Activated B cell treated with CpG ODN at 0.5 μM for 24 hours (primary cell): ENCODE results near the gene MRM3. TPM values are rescaled to one million over a fixed set of nuclear protein-coding genes. Genes with fewer than 3 reads are reported as not detected.

ENCODE experiments used
- ATAC-seq: fragments of 200-7000 bp; cut with Tn5 transposase; one replicate; pipeline ENCODE4 v1.10.0; 2021; ENCODE audit warnings: low read depth, mild to moderate bottlenecking, moderate library complexity
- CTCF ChIA-PET: fragments of 350-600 bp; sonication (Branson Sonifier 250); formaldehyde crosslinking; loops from one replicate; lab custom pipeline; 2021; ENCODE audit warnings: antibody characterized with exemption; lab: Charles Lee
- POLR2A ChIA-PET: fragments of 350-600 bp; sonication (Branson Sonifier 250); formaldehyde crosslinking; loops from one replicate; lab custom pipeline; 2021; ENCODE audit warnings: antibody characterized with exemption; lab: Charles Lee
- DNase-seq: peaks from one replicate; pipeline ENCODE4 v3.0.0; 2022
- H3K27ac Mint-ChIP-seq: one replicate; pipeline ENCODE4 v1.8.0; 2020; ENCODE audit warnings: mixed read lengths
- H3K27me3 Mint-ChIP-seq: one replicate; pipeline ENCODE4 v1.8.0; 2021; ENCODE audit warnings: mixed read lengths
- H3K36me3 Mint-ChIP-seq: one replicate; pipeline ENCODE4 v1.8.0; 2021; ENCODE audit warnings: low read depth, mixed read lengths
- H3K4me1 Mint-ChIP-seq: one replicate; pipeline ENCODE4 v1.8.0; 2021; ENCODE audit warnings: mixed read lengths
- H3K4me3 Mint-ChIP-seq: one replicate; pipeline ENCODE4 v1.8.0; 2020; ENCODE audit warnings: mild to moderate bottlenecking, mixed read lengths
- H3K9me3 Mint-ChIP-seq: one replicate; pipeline ENCODE4 v1.8.0; 2020; ENCODE audit warnings: mixed read lengths
- intact Hi-C: fragments of 100-400 bp; cut with micrococcal nuclease; formaldehyde crosslinking; loops from one replicate; pipeline ENCODE4 v1.15.1; 2024
- total RNA-seq: library from RNA; stranded (reverse); gene quantifications from 2 replicates; pipeline ENCODE4 v1.2.3, GENCODE V29; 2022
- TF ChIP-seq, protein P1 (sequence below): fragments of 200-600 bp; IDR thresholded peaks from one replicate; pipeline ENCODE4 v1.8.0; 2022; ENCODE audit warnings: antibody characterized with exemption, mild to moderate bottlenecking

The MRM3 gene
- total RNA-seq, 1 donor from 2014 or later, result 26.3 TPM

- Mint-ChIP-seq H3K4me3 (no peak overlapping the region), H3K27ac (no peak overlapping the region)
Measured at GRCh38 chr17:798246-798645, 16.1 kb downstream of the MRM3 start.

DNA sequence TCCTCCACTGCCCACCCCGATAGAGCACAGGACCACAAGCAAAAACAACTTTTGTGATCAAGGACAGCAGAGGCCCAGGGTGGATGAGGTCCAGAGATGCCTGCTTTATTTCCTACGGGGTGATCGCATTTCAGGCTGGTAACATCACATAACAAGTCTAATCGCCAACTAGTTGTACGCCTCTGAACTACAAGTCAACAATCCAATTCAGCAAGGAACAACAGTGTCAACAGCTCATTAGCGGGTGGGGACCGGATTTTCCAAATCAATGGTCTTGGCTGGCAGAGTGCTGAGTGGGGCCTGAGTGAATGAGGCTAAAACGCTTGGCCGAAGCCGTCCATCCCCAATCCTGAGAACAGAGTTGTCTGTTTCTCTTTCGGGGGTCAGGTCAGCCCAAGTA lies 17.1 kb downstream of the MRM3 start:
- ATAC-seq, result no peak
- no peak overlapping the region for H3K27ac Mint-ChIP-seq
- no peak overlapping the region for H3K4me3 Mint-ChIP-seq
- H3K9me3 Mint-ChIP-seq, result no peaks in the 10 kb centered on the region
- TF ChIP-seq, protein P1, sequence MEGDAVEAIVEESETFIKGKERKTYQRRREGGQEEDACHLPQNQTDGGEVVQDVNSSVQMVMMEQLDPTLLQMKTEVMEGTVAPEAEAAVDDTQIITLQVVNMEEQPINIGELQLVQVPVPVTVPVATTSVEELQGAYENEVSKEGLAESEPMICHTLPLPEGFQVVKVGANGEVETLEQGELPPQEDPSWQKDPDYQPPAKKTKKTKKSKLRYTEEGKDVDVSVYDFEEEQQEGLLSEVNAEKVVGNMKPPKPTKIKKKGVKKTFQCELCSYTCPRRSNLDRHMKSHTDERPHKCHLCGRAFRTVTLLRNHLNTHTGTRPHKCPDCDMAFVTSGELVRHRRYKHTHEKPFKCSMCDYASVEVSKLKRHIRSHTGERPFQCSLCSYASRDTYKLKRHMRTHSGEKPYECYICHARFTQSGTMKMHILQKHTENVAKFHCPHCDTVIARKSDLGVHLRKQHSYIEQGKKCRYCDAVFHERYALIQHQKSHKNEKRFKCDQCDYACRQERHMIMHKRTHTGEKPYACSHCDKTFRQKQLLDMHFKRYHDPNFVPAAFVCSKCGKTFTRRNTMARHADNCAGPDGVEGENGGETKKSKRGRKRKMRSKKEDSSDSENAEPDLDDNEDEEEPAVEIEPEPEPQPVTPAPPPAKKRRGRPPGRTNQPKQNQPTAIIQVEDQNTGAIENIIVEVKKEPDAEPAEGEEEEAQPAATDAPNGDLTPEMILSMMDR, result no peak
- H3K4me1 Mint-ChIP-seq, result peaks cover 7% of the 10 kb centered on the region
- ChIA-PET CTCF (no interaction called here), POLR2A (no interaction called here)
- no peaks in the 10 kb centered on the region for H3K27me3 Mint-ChIP-seq
- H3K36me3 Mint-ChIP-seq, result peaks cover 2% of the 10 kb centered on the region
- intact Hi-C loops, result no loop called here
- DNase-seq, result no peak

More at GRCh38 chr17:798246-798645, 16.1 kb downstream of the MRM3 start:
- Mint-ChIP-seq H3K27me3 (no peaks in the 10 kb centered on the region), H3K9me3 (no peaks in the 10 kb centered on the region), H3K4me1 (peaks cover 7% of the 10 kb centered on the region), H3K36me3 (peaks cover 5% of the 10 kb centered on the region)
- TF ChIP-seq, protein P1, result no peak
- POLR2A ChIA-PET, result no interaction called here
- DNase-seq, result no peak
- ATAC-seq, result no peak
- intact Hi-C loops, result no loop called here
- CTCF ChIA-PET, result no interaction called here

GRCh38 chr17:800446-801242 lies 18.5 kb downstream of the MRM3 start:
- POLR2A ChIA-PET, result no interaction called here
- intact Hi-C loops, result no loop called here
- DNase-seq, result no peak
- TF ChIP-seq, protein P1, result no peak
- ATAC-seq, result no peak
- Mint-ChIP-seq H3K4me1 (no peaks in the 10 kb centered on the region), H3K4me3 (no peak overlapping the region), H3K27ac (no peak overlapping the region), H3K27me3 (no peaks in the 10 kb centered on the region), H3K9me3 (no peaks in the 10 kb centered on the region), H3K36me3 (no peaks in the 10 kb centered on the region)
- CTCF ChIA-PET, result no interaction called here

GRCh38 chr17:801660-802059 lies 19.5 kb downstream of the MRM3 start:
- CTCF ChIA-PET, result no interaction called here
- Mint-ChIP-seq H3K9me3 (no peaks in the 10 kb centered on the region), H3K27ac (no peak overlapping the region), H3K36me3 (no peaks in the 10 kb centered on the region), H3K4me3 (no peak overlapping the region), H3K27me3 (no peaks in the 10 kb centered on the region), H3K4me1 (no peaks in the 10 kb centered on the region)
- ATAC-seq (no peak), DNase-seq (no peak)
- intact Hi-C loops, result no loop called here
- POLR2A ChIA-PET, result no interaction called here
- TF ChIP-seq, protein P1, result no peak

DNA sequence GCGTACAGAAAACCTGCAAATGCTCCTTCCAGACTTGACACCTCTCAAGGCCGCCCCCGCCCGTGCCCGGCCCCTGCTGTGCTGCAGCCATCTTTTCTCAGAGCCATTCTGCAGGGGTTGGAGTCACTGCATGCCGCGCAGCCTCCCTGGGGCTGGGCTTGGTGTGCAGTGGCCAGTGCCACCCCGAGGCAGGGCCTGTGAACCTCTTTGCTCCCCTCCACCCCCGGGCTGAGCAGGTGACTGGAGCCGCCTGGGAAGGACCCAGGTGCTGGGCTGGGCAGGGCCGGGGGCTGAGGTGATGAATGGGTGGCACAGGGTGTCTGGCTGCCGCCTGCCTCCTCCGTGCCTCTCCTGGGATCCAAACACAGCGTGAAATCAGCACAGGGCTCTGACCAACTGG lies 20.3 kb downstream of the MRM3 start:
- H3K27ac Mint-ChIP-seq, result no peak overlapping the region
- H3K36me3 Mint-ChIP-seq, result no peaks in the 10 kb centered on the region
- no peak overlapping the region for H3K4me3 Mint-ChIP-seq
- CTCF ChIA-PET, result no interaction called here
- H3K9me3 Mint-ChIP-seq, result no peaks in the 10 kb centered on the region
- ATAC-seq (no peak), DNase-seq (no peak)
- POLR2A ChIA-PET, result no interaction called here
- H3K4me1 Mint-ChIP-seq, result no peaks in the 10 kb centered on the region
- no peaks in the 10 kb centered on the region for H3K27me3 Mint-ChIP-seq
- TF ChIP-seq, protein P1, result no peak
- intact Hi-C loops, result no loop called here
